Esophagus squamous epithelium (tissue), 5 donors: ENCODE measurements around the gene FSTL4. TPM values are rescaled to one million over a fixed set of nuclear protein-coding genes. Genes with fewer than 3 reads are reported as not detected.

Source experiments
- DNase-seq: peaks from one replicate; lab custom pipeline; 2025; lab: John Stamatoyannopoulos, UW
- H3K27ac ChIP-seq, 4 donors: fragments of 200-600 bp; sonication (generic); one replicate each; pipeline ENCODE4 v1.5.1; 2016 to 2019; ENCODE audit warnings: mild to moderate bottlenecking in 1 of 4
- H3K27me3 ChIP-seq, 4 donors: fragments of 200-600 bp; sonication (generic); 1 replicate in 3 of 4; 2 replicates in 1 of 4; pipeline versions ENCODE4 v1.5.1 to v1.6.0; 2017 to 2021; ENCODE audit warnings: antibody characterized with exemption in 1 of 4
- H3K36me3 ChIP-seq, 3 donors: fragments of 200-600 bp; sonication (generic); one replicate each; pipeline ENCODE4 v1.5.1; 2016 to 2019
- H3K4me1 ChIP-seq, 3 donors: fragments of 200-600 bp; sonication (generic); one replicate each; pipeline ENCODE4 v1.5.1; 2017 to 2019
- H3K4me3 ChIP-seq, 4 donors: fragments of 200-600 bp; sonication (generic); 1 replicate in 3 of 4; 2 replicates in 1 of 4; pipeline ENCODE4 v1.5.1; 2016 to 2019; ENCODE audit warnings: mild to moderate bottlenecking in 2 of 4, moderate library complexity in 1 of 4
- H3K9me3 ChIP-seq, 3 donors: fragments of 200-600 bp; sonication (generic); one replicate each; pipeline ENCODE4 v1.5.1; 2016 to 2019
- CTCF ChIP-seq, 6 experiments: fragments of 450-650 bp in 4 of 6; fragments of 200-600 bp in 2 of 6; sonication (generic) in 2 of 6; IDR thresholded peaks; one replicate each; pipeline ENCODE4 v1.5.1; 2016 to 2019; ENCODE audit warnings: antibody characterized with exemption in 6 of 6, mild to moderate bottlenecking in 4 of 6, moderate library complexity in 4 of 6
- POLR2A ChIP-seq, 4 donors: fragments of 450-650 bp; IDR thresholded peaks; one replicate each; pipeline ENCODE4 v1.6.1; 2017; ENCODE audit warnings: antibody characterized with exemption in 4 of 4, mild to moderate bottlenecking in 4 of 4, moderate library complexity in 3 of 4
- WGBS, 2 donors: methylation state at CpG; one replicate each; pipeline ENCODE4 v1.1.5; 2018; 5-methylcytosine and 5-hydroxymethylcytosine counted together
- intact Hi-C: fragments of 100-400 bp; cut with DNase I; formaldehyde crosslinking; loops from one replicate; pipeline ENCODE4 v1.15.0; 2022
- total RNA-seq, 4 donors: library from RNA; depleted of rRNA; stranded (reverse); fragments of >200 nt; gene quantifications; one replicate each; pipeline ENCODE4 v1.1.0, GENCODE V29; 2016
- donor health status: DM: yes; HTN: yes; CAD: no.

Gene FSTL4
- total RNA-seq, 4 donors from 2014 or later, result 0.53 to 4.1 (median 1.4) TPM

DNA sequence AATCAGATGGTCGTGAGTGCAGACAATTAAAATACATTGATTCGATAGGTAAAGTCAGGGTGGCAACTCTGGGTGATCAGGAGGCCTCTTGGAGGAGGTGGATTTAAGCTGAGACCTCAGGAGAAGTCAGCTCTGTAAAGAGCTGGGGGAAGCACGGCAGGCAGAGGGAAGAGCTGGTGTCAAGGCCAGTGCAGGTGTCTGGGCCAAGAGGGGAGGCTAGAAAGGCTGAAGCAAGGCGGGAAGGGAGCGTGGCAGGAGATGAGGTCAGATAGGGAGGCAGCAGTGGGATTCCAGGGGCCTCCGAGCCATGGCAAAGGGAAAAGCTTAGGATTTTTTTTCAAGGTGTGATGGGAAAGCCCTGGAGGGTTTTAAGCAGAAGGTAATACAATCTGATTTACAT, 178.7 kb downstream of the FSTL4 start:
- intact Hi-C loops, result no loop called here
- Histone ChIP-seq H3K4me3 (no peak overlapping the region), H3K36me3 (no peaks in the 10 kb centered on the region), H3K27ac (no peak overlapping the region), H3K9me3 (no peaks in the 10 kb centered on the region), H3K4me1 (peaks cover 0 to 19% (median 0%) of the 10 kb centered on the region in 3 donors), H3K27me3 (no peaks in the 10 kb centered on the region)
- no peak for TF ChIP-seq CTCF (IDR thresholded peaks at IDR 0.05)
- TF ChIP-seq POLR2A (IDR thresholded peaks at IDR 0.05), result no peak
- 72 to 85% methylated on average over 6 of the region's 6 CpGs for WGBS, 2 donors
- DNase-seq, result no peak

DNA sequence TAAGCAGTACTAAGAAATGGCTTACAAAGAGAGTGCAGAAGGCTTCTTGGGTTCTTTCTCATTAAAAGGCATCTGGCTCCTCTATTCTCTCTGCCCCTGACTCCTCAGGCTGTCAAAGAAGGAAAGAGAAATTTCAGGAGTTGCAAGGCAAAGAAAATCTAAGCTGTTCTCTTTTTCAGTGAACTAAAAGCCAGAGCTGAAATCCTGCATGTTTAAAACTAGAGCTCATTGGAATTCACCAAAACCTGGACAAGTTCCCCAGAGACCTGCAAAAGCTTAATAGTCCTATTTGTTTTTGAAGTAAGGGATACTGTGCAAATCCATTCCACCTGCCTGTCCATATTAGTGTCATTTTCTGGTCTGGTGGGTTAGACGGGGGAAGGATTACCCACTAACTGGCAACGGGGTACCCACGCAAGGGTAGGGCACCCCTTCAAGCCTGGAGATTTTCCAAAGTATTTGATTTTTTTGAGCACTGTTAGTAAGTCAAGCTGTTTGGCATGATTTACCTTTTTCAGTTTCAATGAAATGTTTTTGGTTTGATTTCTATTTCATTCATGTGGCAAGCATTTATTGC, 179.3 kb downstream of the FSTL4 start:
- Histone ChIP-seq H3K4me1 (peaks cover 0 to 19% (median 0%) of the 10 kb centered on the region in 3 donors), H3K27ac (no peak overlapping the region), H3K9me3 (no peaks in the 10 kb centered on the region), H3K4me3 (no peak overlapping the region), H3K27me3 (no peaks in the 10 kb centered on the region), H3K36me3 (no peaks in the 10 kb centered on the region)
- no peak for DNase-seq
- intact Hi-C loops, result no loop called here
- 45 to 48% methylated on average over 3 of the region's 3 CpGs for WGBS, 2 donors
- TF ChIP-seq CTCF (IDR thresholded peaks at IDR 0.05) (no peak), POLR2A (IDR thresholded peaks at IDR 0.05) (no peak)

- intact Hi-C loops, result no loop called here
- no peaks in the 10 kb centered on the region for H3K9me3 ChIP-seq
- peaks cover 0 to under 1% (median 0%) of the 10 kb centered on the region in 4 donors for H3K27me3 ChIP-seq
- H3K27ac ChIP-seq, result no peak overlapping the region
- WGBS, 2 donors, result 96 to 100% methylated on average over 1 to 2 of the region's 2 CpGs
- DNase-seq, result no peak
- no peak overlapping the region for H3K4me3 ChIP-seq
- no peaks in the 10 kb centered on the region for H3K36me3 ChIP-seq
- no peak for TF ChIP-seq CTCF (IDR thresholded peaks at IDR 0.05)
- no peak for TF ChIP-seq POLR2A (IDR thresholded peaks at IDR 0.05)
- peaks cover 0 to 19% (median 0%) of the 10 kb centered on the region in 3 donors for H3K4me1 ChIP-seq
Measured at GRCh38 chr5:133431326-133431865, 180.9 kb downstream of the FSTL4 start.

- TF ChIP-seq CTCF (IDR thresholded peaks at IDR 0.05) (no peak), POLR2A (IDR thresholded peaks at IDR 0.05) (no peak)
- no peak for DNase-seq
- intact Hi-C loops, result no loop called here
Measured at GRCh38 chr5:133430095-133430494, 182.2 kb downstream of the FSTL4 start.

DNA sequence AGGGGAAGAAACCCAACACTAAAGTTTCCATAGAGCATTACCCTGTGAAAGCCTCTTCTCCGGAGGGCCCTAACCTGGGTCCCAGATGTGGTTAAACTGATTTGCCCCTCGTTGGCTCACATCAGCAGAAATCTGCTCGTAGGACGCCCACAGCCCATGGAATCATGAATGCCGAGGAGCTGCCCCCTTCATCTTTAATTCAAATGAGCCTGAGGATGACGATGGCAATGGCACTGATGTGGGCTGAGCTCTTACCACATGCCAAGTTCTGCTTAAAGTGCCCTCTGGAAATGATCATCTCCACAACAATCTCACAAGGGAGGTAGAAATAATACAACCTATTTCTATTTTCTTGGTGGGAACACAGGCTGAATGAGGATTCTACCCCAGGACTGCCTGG, 183.3 kb downstream of the FSTL4 start:
- 91 to 95% methylated on average over 6 of the region's 6 CpGs for WGBS, 2 donors
- no peak for DNase-seq
- H3K27me3 ChIP-seq, result peaks cover 0 to 6% (median 0%) of the 10 kb centered on the region in 4 donors
- H3K27ac ChIP-seq, result no peak overlapping the region
- intact Hi-C loops, result loop anchor here (10.0 kb wide), 1 partner anchor 436 kb away; no protein-coding TSS in a partner anchor
- H3K4me1 ChIP-seq, result peaks cover 0 to 12% (median under 1%) of the 10 kb centered on the region in 3 donors
- TF ChIP-seq POLR2A (IDR thresholded peaks at IDR 0.05) (no peak), CTCF (IDR thresholded peaks at IDR 0.05) (no peak)
- no peaks in the 10 kb centered on the region for H3K9me3 ChIP-seq
- no peaks in the 10 kb centered on the region for H3K36me3 ChIP-seq
- no peak overlapping the region for H3K4me3 ChIP-seq

More at GRCh38 chr5:133430095-133430494, 182.2 kb downstream of the FSTL4 start:
- H3K4me3 ChIP-seq, result no peak overlapping the region
- H3K4me1 ChIP-seq, result peaks cover 0 to 19% (median 0%) of the 10 kb centered on the region in 3 donors
- no peaks in the 10 kb centered on the region for H3K36me3 ChIP-seq
- no peaks in the 10 kb centered on the region for H3K9me3 ChIP-seq
- no peak overlapping the region for H3K27ac ChIP-seq
- H3K27me3 ChIP-seq, result peaks cover 0 to 6% (median 0%) of the 10 kb centered on the region in 4 donors
